PC-9 (cell line): ENCODE measurements around the gene PEAK1. TPM values are rescaled to one million over a fixed set of nuclear protein-coding genes. Genes with fewer than 3 reads are reported as not detected.

Experiments
- BruUV-seq: library from RNA; stranded (reverse); fragments of 400-500 nt; replicated peaks from 2 replicates; lab custom pipeline; 2021; lab: Mats Ljungman, UMichigan
- CTCF ChIA-PET: fragments of 300-600 bp; sonication (Branson Sonifier 250); formaldehyde crosslinking; loops from one replicate; lab custom pipeline; 2022; ENCODE audit warnings: antibody characterized with exemption; lab: Charles Lee
- POLR2A ChIA-PET: fragments of 300-600 bp; sonication (Branson Sonifier 250); formaldehyde crosslinking; loops from one replicate; lab custom pipeline; 2022; ENCODE audit warnings: antibody characterized with exemption; ENCODE audit not compliant: unreplicated experiment; lab: Charles Lee
- DNase-seq, 2 experiments: peaks; one replicate each; pipeline versions ENCODE4 v3.0.0 to v3.0.0-alpha.2; 2015 to 2022; ENCODE audit warnings: mixed read lengths in 1 of 2
- H2AFZ ChIP-seq: fragments of 200-600 bp; sonication (generic); 2 replicates; pipeline ENCODE4 v1.8.1; 2017; ENCODE audit warnings: antibody characterized with exemption
- H3F3A ChIP-seq: fragments of 200-600 bp; sonication (generic); 2 replicates; pipeline ENCODE4 v1.8.1; 2017; ENCODE audit warnings: antibody characterized with exemption, mild to moderate bottlenecking, low read depth; ENCODE audit not compliant: insufficient read depth
- H3K27ac ChIP-seq: fragments of 200-600 bp; sonication (generic); 2 replicates; pipeline ENCODE4 v1.6.1; 2016; ENCODE audit warnings: mixed run types
- H3K27me3 ChIP-seq: fragments of 200-600 bp; sonication (generic); 2 replicates; pipeline ENCODE4 v1.6.1; 2016; ENCODE audit warnings: low read depth, mixed run types; ENCODE audit not compliant: insufficient read depth
- H3K36me3 ChIP-seq: fragments of 200-600 bp; sonication (generic); 2 replicates; pipeline ENCODE4 v1.6.1; 2016; ENCODE audit warnings: low read depth, mixed run types
- H3K4me1 ChIP-seq: fragments of 200-600 bp; sonication (generic); replicated peaks from 2 replicates; pipeline ENCODE4 v1.6.1; 2016; ENCODE audit warnings: mixed run types; ENCODE audit not compliant: insufficient read depth
- H3K4me2 ChIP-seq: fragments of 200-600 bp; sonication (generic); 2 replicates; pipeline ENCODE4 v1.6.1; 2017; ENCODE audit warnings: mixed run types
- H3K4me3 ChIP-seq: fragments of 200-600 bp; sonication (generic); 2 replicates; pipeline ENCODE4 v1.6.1; 2016; ENCODE audit warnings: mixed run types
- H3K79me2 ChIP-seq: fragments of 200-600 bp; sonication (generic); 2 replicates; pipeline ENCODE4 v1.6.1; 2017; ENCODE audit warnings: low read depth, mixed run types
- H3K9me2 ChIP-seq: fragments of 200-600 bp; sonication (generic); 2 replicates; pipeline ENCODE4 v1.8.1; 2017; ENCODE audit warnings: mild to moderate bottlenecking; ENCODE audit not compliant: insufficient read depth
- H3K9me3 ChIP-seq: fragments of 200-600 bp; sonication (generic); 2 replicates; pipeline ENCODE4 v1.8.1; 2016; ENCODE audit warnings: low read depth; ENCODE audit not compliant: insufficient read depth
- H4K20me1 ChIP-seq: fragments of 200-600 bp; sonication (generic); 2 replicates; pipeline ENCODE4 v1.8.1; 2017; ENCODE audit not compliant: insufficient read depth
- CTCF ChIP-seq: fragments of 200-600 bp; sonication (generic); conservative IDR thresholded peaks from 2 replicates; pipeline ENCODE4 v1.6.1; 2017; ENCODE audit warnings: mixed run types, antibody characterized with exemption, mild to moderate bottlenecking, moderate library complexity
- EZH2 ChIP-seq: fragments of 200-600 bp; sonication (generic); IDR thresholded peaks from 2 replicates; pipeline ENCODE4 v1.8.0; 2017; ENCODE audit warnings: antibody characterized with exemption, low read depth
- intact Hi-C: fragments of 100-400 bp; cut with micrococcal nuclease; formaldehyde crosslinking; loops from one replicate; pipeline ENCODE4 v1.10.0; 2022; ENCODE audit not compliant: unreplicated experiment
- total RNA-seq: library from RNA; stranded (reverse); gene quantifications from 2 replicates; pipeline ENCODE4 v1.2.3, GENCODE V29; 2021

PEAK1 gene
- total RNA-seq, 1 experiment from 2014 or later: 20.7 TPM

GRCh38 chr15:77099741-77100463 is 320.0 kb downstream of the PEAK1 start:
- H3K4me2 ChIP-seq: no peak overlapping the region
- POLR2A ChIA-PET: no interaction called here
- intact Hi-C loops: no loop called here

GRCh38 chr15:77098572-77098971 is 321.3 kb downstream of the PEAK1 start:
- Histone ChIP-seq H4K20me1 (no peaks in the 10 kb centered on the region), H2AFZ (no peak overlapping the region), H3K27ac (no peak overlapping the region), H3K9me2 (no peaks in the 10 kb centered on the region), H3K36me3 (no peaks in the 10 kb centered on the region), H3K4me2 (no peak overlapping the region), H3K4me1 (no peaks in the 10 kb centered on the region), H3K9me3 (no peaks in the 10 kb centered on the region), H3F3A (no peaks in the 10 kb centered on the region), H3K27me3 (no peaks in the 10 kb centered on the region), H3K4me3 (no peak overlapping the region), H3K79me2 (no peaks in the 10 kb centered on the region)
- POLR2A ChIA-PET: no interaction called here
- CTCF ChIA-PET: no interaction called here
- DNase-seq: no peak
- TF ChIP-seq CTCF (no peak), EZH2 (no peak)
- intact Hi-C loops: no loop called here
- no TSS peak for BruUV-seq

More at GRCh38 chr15:77099741-77100463, 320.0 kb downstream of the PEAK1 start:
- H2AFZ ChIP-seq: no peak overlapping the region
- TF ChIP-seq EZH2 (no peak), CTCF (no peak)
- no peaks in the 10 kb centered on the region for H3K36me3 ChIP-seq
- no peaks in the 10 kb centered on the region for H3K27me3 ChIP-seq
- H3K27ac ChIP-seq: no peak overlapping the region
- no peaks in the 10 kb centered on the region for H3K9me2 ChIP-seq
- no peak for DNase-seq
- no TSS peak for BruUV-seq
- no peaks in the 10 kb centered on the region for H3K79me2 ChIP-seq
- no peaks in the 10 kb centered on the region for H3K9me3 ChIP-seq
- H3K4me3 ChIP-seq: no peak overlapping the region
- no peaks in the 10 kb centered on the region for H3F3A ChIP-seq
- CTCF ChIA-PET: interaction anchor here (0.5 to 0.6 kb wide), 2 partner anchors 37 to 913 kb away, joined by 3 read pairs; no protein-coding TSS in a partner anchor
- H4K20me1 ChIP-seq: no peaks in the 10 kb centered on the region
- no peaks in the 10 kb centered on the region for H3K4me1 ChIP-seq

GRCh38 chr15:77097921-77098320 is 322.0 kb downstream of the PEAK1 start:
- no peaks in the 10 kb centered on the region for H4K20me1 ChIP-seq
- ChIA-PET CTCF (no interaction called here), POLR2A (no interaction called here)
- H3K4me3 ChIP-seq: no peak overlapping the region
- H3K36me3 ChIP-seq: no peaks in the 10 kb centered on the region
- H3K4me2 ChIP-seq: no peak overlapping the region
- no peaks in the 10 kb centered on the region for H3F3A ChIP-seq
- no peaks in the 10 kb centered on the region for H3K9me2 ChIP-seq
- H3K9me3 ChIP-seq: no peaks in the 10 kb centered on the region
- H3K79me2 ChIP-seq: no peaks in the 10 kb centered on the region
- H2AFZ ChIP-seq: no peak overlapping the region
- no TSS peak for BruUV-seq
- H3K27ac ChIP-seq: no peak overlapping the region
- no peaks in the 10 kb centered on the region for H3K27me3 ChIP-seq
- intact Hi-C loops: no loop called here
- no peaks in the 10 kb centered on the region for H3K4me1 ChIP-seq
- DNase-seq: no peak
- TF ChIP-seq EZH2 (no peak), CTCF (no peak)
